Esophagus squamous epithelium (tissue), 4 donors: ENCODE results near the gene KCTD2.

Experiments
- POLR2A ChIP-seq, 4 donors: fragments of 450-650 bp; IDR thresholded peaks; one replicate each; pipeline ENCODE4 v1.6.1; 2017; ENCODE audit warnings: antibody characterized with exemption in 4 of 4, mild to moderate bottlenecking in 4 of 4, moderate library complexity in 3 of 4
- TF ChIP-seq, protein P1 (sequence below), 6 experiments: fragments of 450-650 bp in 4 of 6; fragments of 200-600 bp in 2 of 6; sonication (generic) in 2 of 6; IDR thresholded peaks; one replicate each; pipeline ENCODE4 v1.5.1; 2016 to 2019; ENCODE audit warnings: antibody characterized with exemption in 6 of 6, mild to moderate bottlenecking in 4 of 6, moderate library complexity in 4 of 6

DNA sequence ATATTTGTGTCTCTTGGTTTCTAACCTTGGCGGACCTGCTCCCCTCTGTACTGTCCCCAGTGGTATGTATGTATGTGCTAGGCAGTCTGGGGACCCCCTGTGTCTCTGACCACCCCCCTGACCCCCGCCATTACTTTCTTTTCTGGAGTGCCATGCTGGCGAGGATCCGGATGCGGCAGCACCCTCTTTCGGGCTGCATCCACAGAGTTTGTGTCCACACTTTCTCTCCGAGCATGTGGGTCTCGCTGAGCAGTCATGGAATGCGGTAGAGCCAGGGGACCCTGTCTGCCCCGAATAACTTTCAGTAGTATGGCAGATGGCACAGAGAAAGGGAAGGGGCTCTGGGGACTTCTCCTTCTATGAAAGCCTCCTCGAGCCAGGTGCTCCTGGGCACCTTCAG, 17.0 kb downstream of the KCTD2 start:
- TF ChIP-seq POLR2A (IDR thresholded peaks at IDR 0.05): no peak
- TF ChIP-seq, protein P1, sequence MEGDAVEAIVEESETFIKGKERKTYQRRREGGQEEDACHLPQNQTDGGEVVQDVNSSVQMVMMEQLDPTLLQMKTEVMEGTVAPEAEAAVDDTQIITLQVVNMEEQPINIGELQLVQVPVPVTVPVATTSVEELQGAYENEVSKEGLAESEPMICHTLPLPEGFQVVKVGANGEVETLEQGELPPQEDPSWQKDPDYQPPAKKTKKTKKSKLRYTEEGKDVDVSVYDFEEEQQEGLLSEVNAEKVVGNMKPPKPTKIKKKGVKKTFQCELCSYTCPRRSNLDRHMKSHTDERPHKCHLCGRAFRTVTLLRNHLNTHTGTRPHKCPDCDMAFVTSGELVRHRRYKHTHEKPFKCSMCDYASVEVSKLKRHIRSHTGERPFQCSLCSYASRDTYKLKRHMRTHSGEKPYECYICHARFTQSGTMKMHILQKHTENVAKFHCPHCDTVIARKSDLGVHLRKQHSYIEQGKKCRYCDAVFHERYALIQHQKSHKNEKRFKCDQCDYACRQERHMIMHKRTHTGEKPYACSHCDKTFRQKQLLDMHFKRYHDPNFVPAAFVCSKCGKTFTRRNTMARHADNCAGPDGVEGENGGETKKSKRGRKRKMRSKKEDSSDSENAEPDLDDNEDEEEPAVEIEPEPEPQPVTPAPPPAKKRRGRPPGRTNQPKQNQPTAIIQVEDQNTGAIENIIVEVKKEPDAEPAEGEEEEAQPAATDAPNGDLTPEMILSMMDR (IDR thresholded peaks at IDR 0.05): no peak
